ENCODE measurements around the gene DMTF1. TPM values are rescaled to one million over a fixed set of nuclear protein-coding genes. Genes with fewer than 3 reads are reported as not detected.

DMTF1 gene
- total and polyA plus RNA-seq, 2 donors (not counting 1 experiment from before 2014, with no cell fraction given): 51.6 to 97.1 TPM

DNA sequence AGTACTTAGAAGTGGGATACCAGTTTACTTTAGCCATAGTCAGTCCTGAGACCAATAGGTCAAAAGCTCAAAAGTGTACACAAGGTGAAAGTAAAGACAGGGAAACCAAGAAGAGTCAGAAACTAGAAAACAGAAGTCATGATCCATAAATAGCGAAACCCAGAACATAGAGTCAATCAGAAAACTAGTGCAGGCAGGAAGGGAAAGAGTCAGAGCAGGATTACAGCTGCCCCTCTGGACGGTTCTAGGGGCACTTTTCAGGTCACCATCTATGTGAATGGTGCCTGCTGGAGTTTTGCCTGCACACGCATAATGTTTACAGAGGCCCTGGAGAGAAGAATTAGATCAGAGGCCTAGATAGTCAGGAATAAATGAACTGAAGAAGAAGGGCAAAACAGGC lies 22.4 kb upstream of the DMTF1 start:
- Histone ChIP-seq H3K36me3 (ENCODE audit: control insufficient read depth, insufficient read depth, low read length) (no peaks in the 10 kb centered on the region), H3K27me3 (ENCODE audit: control insufficient read depth, insufficient read depth, low read length) (peaks cover 2% of the 10 kb centered on the region), H3K4me1 (ENCODE audit: control insufficient read depth, extremely low read depth, insufficient read depth, low read length) (no peaks in the 10 kb centered on the region), H2AFZ (ENCODE audit: low read length) (no peak overlapping the region), H3K27ac (ENCODE audit: insufficient read depth, low read length) (no peak overlapping the region), H3K9me3 (ENCODE audit: control insufficient read depth, insufficient read depth, low read depth, low read length) (no peaks in the 10 kb centered on the region), H3K4me3 (replicated peaks in 1 of 4; ENCODE audit: control extremely low read depth in 1 of 4, insufficient read depth in 1 of 4, low read depth in 3 of 4, low read length in 4 of 4) (no peak overlapping the region), H3K79me2 (ENCODE audit: control insufficient read depth, insufficient read depth, low read length) (no peaks in the 10 kb centered on the region), H3K9ac (ENCODE audit: insufficient read depth, low read length) (no peak overlapping the region), H3K4me2 (ENCODE audit: extremely low read depth, insufficient read depth, low read length) (no peak overlapping the region), H4K20me1 (ENCODE audit: control insufficient read depth, extremely low read depth, insufficient read depth, low read length) (no peaks in the 10 kb centered on the region)
- no peak for DNase-seq (ENCODE audit: low read depth in 2 of 2)
- TF ChIP-seq CTCF (conservative IDR thresholded peaks at IDR 0.05 in 1 of 2, IDR thresholded peaks at IDR 0.05 in 1 of 2; ENCODE audit: low read depth in 1 of 2, low read length in 2 of 2) (no peak), EZH2 (IDR thresholded peaks at IDR 0.05; ENCODE audit: low read length, missing control alignments) (no peak)

DNA sequence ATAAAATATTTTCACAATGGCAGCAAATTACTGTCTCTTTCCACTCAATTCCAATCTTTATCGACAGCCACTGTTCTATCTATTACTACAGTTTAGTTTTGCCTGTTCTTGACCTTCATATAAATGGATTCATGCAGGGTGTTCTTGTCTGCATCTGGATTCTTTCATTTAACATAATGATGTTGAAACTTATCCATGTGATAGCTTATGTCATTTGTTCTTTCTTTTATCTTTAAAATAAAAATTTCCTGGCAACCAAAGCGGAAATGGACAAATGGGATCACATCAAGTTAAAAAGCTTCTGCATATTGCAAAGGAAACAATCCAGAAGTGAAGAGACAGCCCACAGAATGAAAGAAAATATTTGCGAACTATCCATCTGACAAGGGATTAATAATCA lies 20.5 kb upstream of the DMTF1 start:
- no peak overlapping the region for H3K9ac ChIP-seq (ENCODE audit: insufficient read depth, low read length)
- no peaks in the 10 kb centered on the region for H4K20me1 ChIP-seq (ENCODE audit: control insufficient read depth, extremely low read depth, insufficient read depth, low read length)
- H3K79me2 ChIP-seq (ENCODE audit: control insufficient read depth, insufficient read depth, low read length): no peaks in the 10 kb centered on the region
- no peaks in the 10 kb centered on the region for H3K9me3 ChIP-seq (ENCODE audit: control insufficient read depth, insufficient read depth, low read depth, low read length)
- no peak overlapping the region for H2AFZ ChIP-seq (ENCODE audit: low read length)
- no peaks in the 10 kb centered on the region for H3K36me3 ChIP-seq (ENCODE audit: control insufficient read depth, insufficient read depth, low read length)
- no peak overlapping the region for H3K4me2 ChIP-seq (ENCODE audit: extremely low read depth, insufficient read depth, low read length)
- DNase-seq (ENCODE audit: low read depth in 2 of 2): no peak
- TF ChIP-seq EZH2 (IDR thresholded peaks at IDR 0.05; ENCODE audit: low read length, missing control alignments): no peak
- peaks cover 2% of the 10 kb centered on the region for H3K27me3 ChIP-seq (ENCODE audit: control insufficient read depth, insufficient read depth, low read length)
- no peak overlapping the region for H3K27ac ChIP-seq (ENCODE audit: insufficient read depth, low read length)
- H3K4me3 ChIP-seq (replicated peaks in 1 of 4; ENCODE audit: control extremely low read depth in 1 of 4, insufficient read depth in 1 of 4, low read depth in 3 of 4, low read length in 4 of 4): no peak overlapping the region
- no peaks in the 10 kb centered on the region for H3K4me1 ChIP-seq (ENCODE audit: control insufficient read depth, extremely low read depth, insufficient read depth, low read length)

DNA sequence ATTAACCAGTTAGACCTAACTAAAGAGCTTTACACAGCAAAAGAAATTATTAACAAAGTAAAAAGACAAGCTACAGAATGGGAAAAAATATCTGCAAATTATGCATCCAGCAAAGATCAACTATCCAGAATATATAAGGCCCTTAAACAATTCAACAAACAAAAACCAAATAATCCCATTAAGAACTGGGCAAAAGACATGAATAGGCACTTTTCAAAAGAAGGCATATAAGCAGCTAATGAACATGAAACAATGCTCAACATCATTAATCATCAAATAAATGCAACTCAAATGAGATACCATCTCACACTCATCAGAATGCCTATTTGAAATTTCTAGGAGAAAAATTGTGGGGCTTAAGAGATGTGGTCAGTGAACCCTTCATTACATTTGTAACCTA lies 15.0 kb upstream of the DMTF1 start:
- Histone ChIP-seq H3K4me1 (ENCODE audit: control insufficient read depth, extremely low read depth, insufficient read depth, low read length) (no peaks in the 10 kb centered on the region), H3K27ac (ENCODE audit: insufficient read depth, low read length) (no peak overlapping the region), H3K27me3 (ENCODE audit: control insufficient read depth, insufficient read depth, low read length) (no peaks in the 10 kb centered on the region), H3K9ac (ENCODE audit: insufficient read depth, low read length) (no peak overlapping the region), H3K36me3 (ENCODE audit: control insufficient read depth, insufficient read depth, low read length) (no peaks in the 10 kb centered on the region), H2AFZ (ENCODE audit: low read length) (no peak overlapping the region), H3K4me2 (ENCODE audit: extremely low read depth, insufficient read depth, low read length) (no peak overlapping the region), H4K20me1 (ENCODE audit: control insufficient read depth, extremely low read depth, insufficient read depth, low read length) (no peaks in the 10 kb centered on the region), H3K79me2 (ENCODE audit: control insufficient read depth, insufficient read depth, low read length) (no peaks in the 10 kb centered on the region), H3K4me3 (replicated peaks in 1 of 4; ENCODE audit: control extremely low read depth in 1 of 4, insufficient read depth in 1 of 4, low read depth in 3 of 4, low read length in 4 of 4) (no peak overlapping the region), H3K9me3 (ENCODE audit: control insufficient read depth, insufficient read depth, low read depth, low read length) (no peaks in the 10 kb centered on the region)
- DNase-seq (ENCODE audit: low read depth in 2 of 2): no peak
- TF ChIP-seq CTCF (conservative IDR thresholded peaks at IDR 0.05 in 1 of 2, IDR thresholded peaks at IDR 0.05 in 1 of 2; ENCODE audit: low read depth in 1 of 2, low read length in 2 of 2) (no peak), EZH2 (IDR thresholded peaks at IDR 0.05; ENCODE audit: low read length, missing control alignments) (no peak)

All from fibroblast of lung (primary cell).